ENCODE measurements around the gene CCDC3.

The CCDC3 gene

DNA sequence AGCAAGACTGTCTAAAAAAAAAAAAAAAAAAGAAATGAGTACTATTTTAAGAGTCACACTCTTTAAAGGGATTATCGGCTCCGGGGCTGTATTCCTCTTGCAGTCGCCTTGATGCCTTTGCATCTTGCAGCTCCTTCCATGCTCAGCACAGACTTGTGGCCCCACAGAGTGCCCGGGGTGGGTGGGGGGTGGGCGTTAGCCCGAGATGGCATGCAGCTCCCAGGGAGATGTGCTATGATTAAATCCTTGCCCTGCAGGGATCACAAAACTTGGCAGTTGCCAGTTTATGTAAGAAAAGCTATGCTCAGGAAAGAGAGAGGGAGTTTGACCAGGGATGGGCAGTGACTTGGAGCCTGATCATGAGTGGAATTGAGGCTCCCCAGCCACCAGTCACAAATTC, 81.9 kb downstream of the CCDC3 start:
- peak; percentile 29 for DNase-seq

DNA sequence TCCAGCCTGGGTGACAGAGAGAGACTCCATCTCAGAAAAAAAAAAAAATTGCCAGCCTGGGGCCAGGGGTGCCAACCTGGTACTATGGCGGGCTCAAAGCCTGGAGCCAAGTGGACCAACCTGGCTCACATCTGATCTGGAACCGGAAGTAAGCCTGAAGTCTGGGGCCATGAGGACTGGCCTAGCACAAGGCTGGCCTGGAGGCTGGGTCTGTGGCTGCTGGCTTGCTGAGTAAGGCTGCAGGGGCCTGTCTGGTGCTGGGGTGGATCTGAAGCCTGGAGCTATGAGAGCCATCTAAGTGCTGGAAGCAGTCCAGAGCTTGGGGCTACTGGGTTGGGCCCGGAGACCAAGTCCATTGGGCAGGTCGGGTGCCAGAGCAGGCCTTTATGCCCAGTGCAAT, 84.9 kb downstream of the CCDC3 start:
- no peak for DNase-seq

DNA sequence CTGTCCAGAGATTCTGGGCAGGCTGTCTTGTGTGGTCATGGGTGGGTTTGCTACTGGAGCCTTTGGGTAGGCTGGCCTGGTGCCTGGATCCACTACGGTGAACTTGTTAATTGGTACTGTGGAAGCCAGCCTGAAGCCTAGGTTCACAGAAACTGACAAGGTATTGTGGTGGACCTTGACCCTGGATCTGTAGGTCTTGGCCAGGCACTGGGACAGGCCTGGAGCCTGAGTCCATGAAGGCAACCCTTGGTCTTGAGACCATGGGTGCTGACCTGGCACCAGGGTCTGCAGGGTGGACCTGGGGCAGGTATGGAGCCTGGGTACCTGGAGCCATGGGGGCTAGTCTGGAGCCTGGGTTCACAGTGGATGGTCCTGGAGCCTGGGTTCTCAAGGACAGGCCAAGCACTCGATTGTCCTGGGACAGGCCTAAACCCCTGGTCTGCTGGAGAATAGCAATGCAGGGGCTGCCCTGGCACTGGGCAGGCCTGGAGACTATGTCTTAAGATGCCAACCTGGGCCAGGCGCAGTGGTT, 85.8 kb downstream of the CCDC3 start:
- DNase-seq = no peak

DNA sequence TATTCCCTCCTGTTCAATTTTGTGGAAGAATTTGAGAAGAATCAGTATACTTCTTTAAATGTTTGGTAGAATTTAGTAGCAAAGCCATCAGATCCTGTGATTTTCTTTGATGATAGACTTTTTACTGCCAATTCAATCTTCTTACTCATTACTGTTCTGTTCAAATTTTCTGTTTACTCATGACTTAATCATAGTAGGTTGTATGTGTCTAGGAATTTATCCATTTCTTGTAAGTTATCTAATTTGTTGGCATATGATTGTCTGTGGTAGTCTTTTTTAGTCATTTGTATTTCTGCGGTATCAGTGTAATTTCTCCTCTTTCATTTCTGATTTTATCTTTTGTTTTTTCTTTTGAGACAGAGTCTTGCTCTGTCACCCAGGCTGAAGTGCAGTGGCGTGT, 87.4 kb downstream of the CCDC3 start:
- no peak for DNase-seq

DNA sequence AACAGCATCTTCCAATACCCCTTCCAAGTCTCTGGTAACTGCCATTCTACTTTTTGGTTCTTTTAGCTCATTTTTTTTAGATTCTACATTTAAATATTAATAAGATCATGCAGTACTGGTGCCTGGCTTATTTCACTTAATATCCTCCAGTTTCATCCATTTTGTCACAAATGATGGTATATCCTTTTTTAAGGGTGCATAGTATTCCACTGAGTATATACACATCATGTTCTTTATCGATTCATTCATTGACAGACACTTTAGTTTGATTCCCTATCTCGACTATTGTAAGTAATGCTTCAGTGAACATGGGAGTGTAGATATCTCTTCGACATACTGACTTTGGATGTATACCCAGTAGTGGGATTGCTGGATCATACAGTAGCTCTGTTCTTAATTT, 89.7 kb downstream of the CCDC3 start:
- no peak for DNase-seq

DNA sequence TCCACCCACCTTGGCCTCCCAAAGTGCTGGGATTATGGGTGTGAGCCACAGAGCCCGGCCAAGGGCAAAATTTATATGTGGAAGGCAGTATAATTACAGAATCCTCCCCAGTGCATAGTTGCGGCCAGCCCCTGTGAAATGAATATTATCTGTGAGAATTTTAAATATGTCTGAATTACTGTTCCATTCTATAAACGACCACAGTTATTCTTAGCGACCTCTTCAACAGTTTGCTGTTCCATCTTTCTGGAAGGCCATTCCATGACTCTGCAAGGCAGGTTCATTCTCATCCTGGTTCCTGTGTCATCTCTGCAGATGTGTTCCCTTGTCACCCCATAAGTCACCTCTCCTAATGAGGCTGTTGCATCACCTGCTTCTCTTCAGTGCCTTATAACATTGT, 90.7 kb downstream of the CCDC3 start:
- DNase-seq = no peak

DNA sequence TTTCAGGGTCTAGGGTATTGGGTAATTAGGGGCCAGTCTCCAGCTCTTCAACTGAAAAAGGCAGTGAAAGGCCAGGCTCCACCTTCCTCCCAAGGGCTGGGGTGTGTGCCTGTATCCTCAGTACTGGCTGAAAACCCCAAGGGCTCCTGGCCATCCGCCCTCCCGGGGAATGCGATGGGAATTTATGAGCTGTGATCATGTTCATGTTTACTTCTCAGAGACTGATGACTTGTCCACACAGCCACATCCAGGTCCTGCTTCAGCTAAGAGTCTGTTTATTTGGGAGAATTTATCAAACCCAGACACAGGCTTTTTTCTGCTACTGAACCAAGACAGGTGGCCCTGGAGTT, 91.7 kb downstream of the CCDC3 start:
- no peak for DNase-seq

DNA sequence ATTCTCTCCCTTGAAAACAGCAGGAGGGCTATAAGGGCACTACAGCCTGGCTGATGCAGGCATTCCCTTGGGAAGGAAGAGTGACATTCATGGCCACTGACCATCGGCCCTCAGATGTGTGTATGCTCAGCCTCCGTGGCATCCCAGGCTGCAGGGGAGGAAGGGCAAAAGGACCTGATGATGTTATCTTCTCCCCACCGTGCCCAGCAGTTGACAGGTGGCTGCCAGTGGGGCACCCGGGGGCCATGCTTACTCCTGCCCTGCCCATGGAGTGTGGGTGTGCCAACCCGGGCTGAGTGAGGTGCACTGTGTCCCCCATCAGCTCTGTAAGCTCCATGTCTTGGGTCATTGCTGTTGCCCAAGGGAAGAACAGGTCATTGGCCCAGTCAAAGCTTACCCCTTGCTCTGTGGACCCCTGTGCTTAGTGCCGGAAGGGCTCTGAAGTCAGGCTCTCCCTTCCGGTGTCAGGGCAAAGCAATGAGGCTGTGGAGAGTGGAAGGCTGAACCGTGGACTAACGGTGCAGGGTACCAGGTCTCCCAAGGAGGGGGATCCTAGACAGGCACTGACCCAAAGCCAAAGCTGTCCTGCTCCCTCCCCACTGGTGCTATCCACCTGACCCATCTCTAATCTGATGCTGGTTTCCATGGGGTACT, 92.2 kb downstream of the CCDC3 start:
- no peak for DNase-seq

DNA sequence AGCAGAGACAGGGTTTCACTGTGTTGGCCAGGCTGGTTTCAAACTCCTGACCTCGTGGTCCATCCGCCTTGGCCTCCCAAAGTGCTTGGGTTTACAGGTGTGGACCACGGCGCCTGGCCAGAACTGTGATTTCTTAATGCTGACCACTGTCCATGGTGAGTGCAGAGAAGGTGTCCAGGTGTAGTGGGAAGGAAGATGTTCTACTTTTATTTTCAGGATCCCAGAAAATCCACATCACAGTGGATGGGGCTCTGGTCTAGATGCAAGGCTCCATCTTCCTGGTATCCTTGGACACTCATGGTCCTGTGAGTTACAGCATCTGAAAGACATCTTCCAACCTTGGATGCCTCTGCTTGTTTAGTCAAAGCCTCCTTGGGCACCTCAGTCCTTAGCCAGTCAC, 92.7 kb downstream of the CCDC3 start:
- DNase-seq = no peak

DNA sequence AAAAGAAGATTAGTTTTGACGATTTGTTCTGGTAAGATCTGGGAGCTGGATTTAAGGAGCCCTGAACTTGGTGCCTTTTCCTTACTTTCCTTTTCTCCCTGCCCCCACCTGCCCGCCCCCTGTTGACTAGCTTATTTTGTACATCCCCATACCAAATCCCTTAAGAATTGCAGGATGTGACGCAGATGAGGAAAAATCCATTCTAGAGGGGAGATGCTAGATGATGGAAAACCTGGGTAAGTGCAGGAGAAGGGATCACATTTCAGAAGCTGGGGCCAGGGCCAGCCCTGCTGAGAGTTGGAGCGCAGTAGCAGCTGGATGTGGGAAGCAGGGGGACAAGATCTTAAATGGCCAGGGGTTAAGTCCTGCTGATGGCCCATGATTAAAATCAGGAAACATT, 93.9 kb downstream of the CCDC3 start:
- DNase-seq = peak; percentile 63

DNA sequence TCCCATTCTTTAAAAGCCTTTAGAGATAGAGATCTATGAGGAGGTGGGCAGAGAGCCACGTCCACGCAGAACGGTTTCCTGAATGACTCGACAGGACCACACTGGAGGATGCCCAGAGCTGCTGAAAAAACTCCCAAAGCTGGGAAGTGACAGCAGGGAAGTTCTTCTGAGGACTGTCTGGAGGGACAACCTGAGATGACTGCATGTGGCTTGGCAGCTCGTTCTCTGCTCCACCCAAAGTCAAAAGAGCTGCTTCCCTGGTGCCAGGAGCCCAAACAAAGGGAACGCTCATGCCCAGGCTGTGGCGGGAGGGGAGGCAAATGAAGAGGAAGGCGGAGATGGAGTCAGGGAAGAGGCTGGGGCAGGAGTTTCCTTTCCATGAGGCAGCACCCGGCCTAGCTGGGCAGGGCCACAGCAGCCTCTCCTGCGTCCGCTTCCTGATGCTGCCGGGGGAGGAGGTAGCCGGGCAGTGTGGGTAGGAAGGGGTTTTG, 95.4 kb downstream of the CCDC3 start:
- no peak for DNase-seq

DNA sequence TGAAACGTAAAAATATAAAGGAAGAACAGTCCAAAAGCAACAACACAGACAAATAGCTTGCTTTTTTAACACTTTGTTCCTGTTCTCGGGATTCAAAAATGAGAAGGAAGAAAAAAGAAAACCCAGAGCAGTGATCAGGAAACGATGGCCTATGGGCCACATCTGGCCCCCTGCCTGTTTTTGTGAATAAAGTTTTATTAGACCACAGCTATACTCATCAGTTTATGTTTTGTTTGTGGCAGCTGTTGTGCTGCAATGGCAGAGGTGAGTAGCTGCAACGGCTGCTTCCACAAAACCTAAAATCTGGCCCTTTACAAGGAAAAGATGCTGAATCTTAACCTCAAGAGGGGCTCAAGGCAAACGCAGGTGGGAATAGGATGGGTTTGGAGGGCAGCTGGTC, 96.4 kb downstream of the CCDC3 start:
- DNase-seq = no peak

DNA sequence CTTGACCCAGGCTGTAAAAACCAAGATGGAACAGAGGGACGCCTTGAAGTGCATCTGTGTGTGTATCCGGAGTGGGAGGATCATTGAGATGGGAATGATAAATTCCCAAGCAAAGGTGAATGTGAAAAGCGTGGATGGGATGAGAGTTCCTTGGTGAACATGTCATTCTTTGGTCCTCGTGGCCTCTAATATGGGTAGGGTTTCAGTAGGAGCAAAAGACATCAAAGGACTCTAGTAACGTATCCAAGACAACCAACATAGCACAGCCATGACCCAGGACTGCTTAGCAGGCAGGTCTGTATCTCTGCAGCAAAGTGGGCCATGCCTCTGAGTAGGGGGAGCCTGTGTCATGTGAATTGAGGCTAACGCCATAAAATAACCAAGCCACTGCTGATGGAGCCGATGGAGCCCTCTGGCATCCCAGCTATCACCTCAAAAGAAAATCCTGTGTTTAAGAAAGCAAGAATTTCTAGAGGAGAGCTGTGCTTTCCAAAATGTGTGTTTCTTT, 98.6 kb downstream of the CCDC3 start:
- DNase-seq = no peak

DNA sequence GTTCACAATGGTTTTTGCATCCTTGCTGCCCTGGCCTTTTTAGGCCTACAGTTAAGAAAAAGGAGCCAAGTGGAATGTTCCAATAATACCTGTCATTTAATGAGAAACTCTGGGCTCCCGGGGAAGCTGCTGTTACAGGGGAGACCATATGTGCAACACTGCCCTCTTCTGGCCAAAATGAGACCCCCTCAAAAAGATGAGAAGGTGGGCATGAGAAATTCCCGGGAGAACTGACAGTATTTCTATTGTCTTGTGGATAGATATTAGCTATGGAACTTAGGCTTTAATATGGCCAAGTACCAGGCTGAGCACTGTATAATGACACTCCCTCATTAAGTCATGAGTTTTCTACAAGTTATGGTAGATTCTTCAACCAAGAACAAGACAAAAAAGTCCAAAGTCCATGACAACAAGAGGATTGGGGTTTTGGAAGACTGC, 99.4 kb downstream of the CCDC3 start:
- DNase-seq = peak; percentile 66

DNA sequence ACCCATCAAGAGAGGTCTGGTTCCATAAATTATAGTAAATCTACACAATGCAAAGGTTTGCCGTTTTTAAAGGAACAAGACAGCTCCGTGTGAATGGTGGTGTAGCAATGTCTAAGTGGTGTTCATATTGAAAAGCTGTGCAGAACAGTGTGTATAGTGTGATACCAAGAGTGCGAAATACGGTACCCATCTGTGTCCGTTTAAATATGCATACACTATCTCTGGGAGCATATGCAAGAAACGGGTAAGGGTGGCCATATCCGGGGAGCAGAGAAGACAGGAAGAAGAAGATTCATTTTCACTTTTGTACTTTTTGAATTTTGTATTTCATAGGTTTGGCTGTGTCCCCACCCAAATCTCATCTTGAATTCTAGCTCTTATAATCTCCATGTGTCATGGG, 102.0 kb downstream of the CCDC3 start:
- DNase-seq = no peak

DNA sequence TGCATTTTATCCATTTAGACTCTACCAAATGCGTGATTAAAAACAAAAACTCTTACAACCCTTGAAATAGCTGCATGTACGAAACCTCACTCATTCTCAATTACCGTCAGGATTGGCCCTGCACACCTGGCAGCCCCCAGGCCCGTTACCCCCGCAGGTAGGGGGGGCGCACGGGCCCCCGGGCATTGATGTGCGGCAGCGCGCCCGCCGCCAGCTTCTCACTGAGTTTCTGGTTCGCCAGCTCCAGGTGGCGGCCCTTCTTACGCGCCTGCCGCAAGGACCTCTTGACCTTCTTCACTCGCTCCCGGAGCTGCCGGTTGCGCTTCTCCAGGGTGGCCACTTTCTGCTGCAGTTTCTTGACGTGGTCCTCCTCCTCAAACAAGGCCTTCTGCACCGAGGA, 103.2 kb downstream of the CCDC3 start:
- DNase-seq = no peak

DNA sequence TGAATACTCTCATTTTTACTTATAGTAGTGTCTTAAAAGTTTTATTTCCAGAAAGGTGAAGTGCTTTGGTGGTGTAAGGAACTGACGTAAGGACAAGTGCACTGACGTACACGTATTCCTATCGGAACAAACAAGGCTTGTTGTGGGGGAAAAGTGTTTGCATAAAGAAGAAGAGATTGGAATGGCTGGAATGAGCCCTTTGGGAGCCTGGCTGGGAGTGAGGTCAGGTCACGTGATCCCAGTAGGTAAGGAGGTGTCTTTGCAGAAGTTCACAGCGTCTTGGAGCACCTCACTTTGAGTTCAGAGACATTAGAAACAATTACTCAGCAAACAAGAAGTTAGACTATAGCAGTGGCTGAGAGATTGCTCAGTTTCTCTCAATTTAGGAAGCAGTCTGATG, 104.2 kb downstream of the CCDC3 start:
- no peak for DNase-seq

DNA sequence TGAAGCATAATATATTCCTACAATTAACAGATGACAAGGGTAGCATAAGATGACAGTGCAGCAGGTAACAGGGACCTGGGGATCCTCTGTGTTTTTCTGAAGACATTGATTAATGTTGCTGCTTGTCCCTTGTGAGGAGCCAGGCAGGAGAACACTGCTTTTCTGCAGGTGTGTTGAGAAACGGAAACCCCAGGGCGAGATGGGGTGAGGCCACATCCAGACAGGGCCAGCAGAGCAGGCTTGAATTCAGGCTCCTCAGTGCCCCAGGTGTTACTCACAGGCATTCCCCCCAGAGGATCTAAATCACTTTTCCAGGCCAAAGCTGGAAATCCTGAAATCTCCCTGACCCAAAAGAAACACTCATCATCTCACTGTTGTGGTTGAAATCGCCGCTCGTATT, 105.3 kb downstream of the CCDC3 start:
- no peak for DNase-seq

DNA sequence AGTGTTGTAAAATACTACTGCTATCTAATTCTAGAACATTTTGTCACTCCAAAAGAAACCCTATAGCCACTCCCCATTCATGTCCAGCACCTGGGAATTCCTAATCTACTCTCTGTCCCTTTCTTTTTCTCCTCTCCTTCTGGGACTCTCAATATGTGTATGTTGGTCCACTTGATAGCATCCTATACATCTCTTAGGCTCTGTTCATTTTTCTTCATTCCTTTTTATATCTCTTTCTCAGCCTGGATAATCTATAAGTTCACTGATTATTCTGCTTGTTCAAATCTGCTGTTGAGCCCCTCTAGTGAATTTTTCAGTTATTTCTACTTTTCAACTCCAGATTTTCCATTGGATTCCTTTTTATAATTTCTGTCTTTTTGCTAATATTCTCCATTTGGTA, 108.6 kb downstream of the CCDC3 start:
- DNase-seq = no peak

DNA sequence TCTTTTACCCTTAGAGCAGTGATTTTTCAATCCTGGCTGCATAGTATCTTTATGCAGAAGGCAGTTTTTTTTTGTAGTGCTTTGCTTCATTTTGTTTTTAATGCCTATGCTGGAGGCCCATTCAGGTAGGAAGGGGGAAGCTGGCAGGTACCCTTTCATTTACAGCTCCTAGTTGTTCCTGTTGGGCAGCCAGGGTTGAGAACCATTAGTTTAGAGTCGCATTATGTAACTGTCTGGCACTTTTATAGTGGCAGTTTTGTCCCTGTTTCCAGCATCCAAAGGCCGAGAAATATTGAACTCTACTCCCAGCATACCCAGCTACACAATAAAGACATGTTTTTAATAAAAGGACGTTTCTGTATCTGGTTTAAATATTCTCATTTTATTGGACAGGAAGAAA, 110.6 kb downstream of the CCDC3 start:
- DNase-seq = no peak

DNA sequence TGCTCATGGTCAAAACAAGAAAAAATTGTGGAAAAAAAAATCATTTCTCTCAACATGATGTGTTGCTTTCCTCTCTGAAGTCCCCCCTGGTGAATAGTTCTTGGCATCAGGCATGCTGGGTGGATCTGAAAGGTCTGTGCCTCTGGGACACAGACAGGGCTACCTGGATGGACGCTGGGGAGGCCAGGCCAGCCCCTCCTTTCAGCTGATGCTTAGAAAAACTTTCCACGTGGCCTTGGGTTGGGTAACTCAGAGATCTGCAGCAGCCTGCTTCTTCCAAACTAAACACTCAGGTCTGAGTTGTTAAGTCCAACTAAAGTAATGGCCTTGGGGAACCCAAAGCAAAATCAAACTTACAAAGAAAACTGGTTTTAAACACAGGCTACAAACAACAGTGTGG, 113.0 kb downstream of the CCDC3 start:
- no peak for DNase-seq

DNA sequence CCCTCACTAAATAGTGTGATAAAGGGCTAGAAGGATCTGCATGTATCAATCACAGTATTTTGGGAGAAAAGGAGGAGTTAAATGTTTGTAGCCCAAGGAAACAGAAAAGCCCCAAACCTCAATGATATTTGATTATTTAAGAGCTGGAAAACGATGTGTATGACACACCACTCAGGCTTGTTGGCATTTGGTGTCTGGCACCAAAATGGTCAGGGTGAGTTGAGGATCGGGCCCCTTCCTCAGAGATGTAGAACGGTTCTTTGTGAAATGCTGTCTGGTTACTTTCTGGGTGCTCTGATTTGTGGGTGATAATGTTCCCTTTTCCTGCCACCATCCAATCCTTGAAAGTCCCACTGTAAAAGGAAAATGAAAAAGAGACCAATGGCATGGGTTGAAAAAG, 113.7 kb downstream of the CCDC3 start:
- DNase-seq = no peak

DNA sequence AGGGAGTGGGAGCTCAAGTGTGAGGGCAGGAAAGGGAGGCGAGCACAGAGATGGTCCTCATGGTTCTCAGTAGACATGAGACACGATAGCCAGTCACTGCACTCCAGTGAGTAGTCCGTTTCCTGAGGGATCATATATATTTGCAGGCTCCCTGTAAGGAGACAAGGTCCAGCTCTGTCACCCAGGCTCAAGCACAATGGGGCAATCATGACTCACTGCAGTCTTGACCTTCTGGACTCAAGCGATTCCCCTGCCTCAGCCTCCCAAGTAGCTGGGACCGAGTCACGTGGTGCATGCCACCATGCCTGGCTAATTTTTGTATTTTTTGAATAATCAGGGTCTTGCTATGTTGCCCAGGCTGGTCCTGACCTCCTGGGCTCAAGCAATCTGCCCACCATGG, 116.7 kb downstream of the CCDC3 start:
- no peak for DNase-seq

DNA sequence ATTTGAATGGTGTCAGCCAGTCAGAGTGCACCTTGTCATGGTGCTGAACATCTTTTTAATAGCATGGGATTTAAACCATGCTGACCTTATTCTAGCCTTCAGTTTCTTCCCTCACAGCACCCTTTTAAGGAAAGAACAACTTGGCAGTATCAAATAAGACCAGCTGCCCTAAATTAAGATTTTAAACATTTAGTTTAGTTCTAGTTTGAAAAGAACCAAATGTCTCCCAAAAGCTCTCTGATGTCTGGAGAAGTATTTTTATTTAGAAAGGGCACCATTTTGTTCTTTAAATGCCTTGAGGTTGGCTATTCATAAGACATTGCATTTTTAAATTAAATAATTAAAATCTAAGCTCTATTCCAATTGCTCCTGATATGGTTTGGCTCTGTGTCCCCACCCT, 121.1 kb downstream of the CCDC3 start:
- DNase-seq = no peak

DNA sequence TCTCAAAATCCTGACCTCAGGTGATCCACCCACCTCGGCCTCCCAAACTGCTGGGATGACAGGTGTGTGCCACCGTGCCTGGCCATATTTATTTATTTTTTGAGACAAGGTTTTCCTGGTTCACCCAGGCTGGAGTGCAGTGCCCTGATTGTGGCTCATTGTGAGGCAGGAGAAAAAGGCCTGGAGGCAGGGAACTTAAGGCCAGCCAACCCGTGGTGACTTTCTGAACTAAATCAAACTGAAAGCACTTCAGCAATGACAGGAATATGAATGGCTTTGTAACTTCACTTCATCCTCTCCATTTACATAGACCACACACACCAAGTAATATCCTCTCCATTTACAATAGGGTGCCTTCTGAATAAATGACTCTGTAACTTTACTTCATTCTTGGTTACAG, 124.4 kb downstream of the CCDC3 start:
- no peak for DNase-seq
